Measurements from ENCODE around the gene ZFYVE16.

DNA sequence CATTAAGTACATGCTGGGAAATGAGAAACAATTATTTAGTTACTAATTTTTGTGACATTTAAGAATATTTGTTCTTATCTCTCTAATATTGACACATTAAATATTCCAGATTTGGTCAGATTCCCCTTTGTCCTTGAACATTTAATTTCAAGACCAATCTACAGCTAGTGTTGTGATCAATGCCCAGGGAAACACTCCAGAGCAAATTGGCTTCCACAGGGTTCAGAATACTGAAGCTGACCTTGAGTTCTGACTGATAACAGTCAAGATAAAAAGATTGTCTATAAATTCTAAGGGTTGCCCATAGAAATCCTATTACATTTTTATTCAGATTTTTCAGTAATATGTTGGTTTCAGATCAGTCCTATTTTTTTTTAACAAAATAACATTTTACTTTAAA is 31.3 kb downstream of the ZFYVE16 start:
- TF ChIP-seq CREB1 (IDR thresholded peaks at IDR 0.05; ENCODE audit: low read depth) = no peak
- TF ChIP-seq POLR2A (IDR thresholded peaks at IDR 0.05; ENCODE audit: low read depth, low read length) = no peak
- no peak for TF ChIP-seq USF2 (IDR thresholded peaks at IDR 0.05; ENCODE audit: borderline replicate concordance, low read depth, low read length)
- no peak for TF ChIP-seq CREM (IDR thresholded peaks at IDR 0.05; ENCODE audit: low read depth)
- TF ChIP-seq MEF2A (IDR thresholded peaks at IDR 0.05; ENCODE audit: insufficient read depth, low read depth, low read length) = no peak
- TF ChIP-seq, protein P1, sequence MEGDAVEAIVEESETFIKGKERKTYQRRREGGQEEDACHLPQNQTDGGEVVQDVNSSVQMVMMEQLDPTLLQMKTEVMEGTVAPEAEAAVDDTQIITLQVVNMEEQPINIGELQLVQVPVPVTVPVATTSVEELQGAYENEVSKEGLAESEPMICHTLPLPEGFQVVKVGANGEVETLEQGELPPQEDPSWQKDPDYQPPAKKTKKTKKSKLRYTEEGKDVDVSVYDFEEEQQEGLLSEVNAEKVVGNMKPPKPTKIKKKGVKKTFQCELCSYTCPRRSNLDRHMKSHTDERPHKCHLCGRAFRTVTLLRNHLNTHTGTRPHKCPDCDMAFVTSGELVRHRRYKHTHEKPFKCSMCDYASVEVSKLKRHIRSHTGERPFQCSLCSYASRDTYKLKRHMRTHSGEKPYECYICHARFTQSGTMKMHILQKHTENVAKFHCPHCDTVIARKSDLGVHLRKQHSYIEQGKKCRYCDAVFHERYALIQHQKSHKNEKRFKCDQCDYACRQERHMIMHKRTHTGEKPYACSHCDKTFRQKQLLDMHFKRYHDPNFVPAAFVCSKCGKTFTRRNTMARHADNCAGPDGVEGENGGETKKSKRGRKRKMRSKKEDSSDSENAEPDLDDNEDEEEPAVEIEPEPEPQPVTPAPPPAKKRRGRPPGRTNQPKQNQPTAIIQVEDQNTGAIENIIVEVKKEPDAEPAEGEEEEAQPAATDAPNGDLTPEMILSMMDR (IDR thresholded peaks at IDR 0.05 in 2 of 3, conservative IDR thresholded peaks at IDR 0.05 in 1 of 3; ENCODE audit: control insufficient read depth in 2 of 3, extremely low read depth in 1 of 3, insufficient read depth in 1 of 3, low read depth in 3 of 3, low read length in 3 of 3) = no peak
- TF ChIP-seq YY1 (IDR thresholded peaks at IDR 0.05; ENCODE audit: low read depth, low read length) = no peak
- TF ChIP-seq EP300 (IDR thresholded peaks at IDR 0.05; ENCODE audit: borderline replicate concordance in 1 of 2, control insufficient read depth in 1 of 2, low read depth in 2 of 2, low read length in 2 of 2) = no peak
- TF ChIP-seq FOXM1 (IDR thresholded peaks at IDR 0.05; ENCODE audit: low read depth, low read length) = no peak
- TF ChIP-seq RELA (IDR thresholded peaks at IDR 0.05; ENCODE audit: borderline replicate concordance, partially characterized antibody) = no peak
- TF ChIP-seq, protein P2, sequence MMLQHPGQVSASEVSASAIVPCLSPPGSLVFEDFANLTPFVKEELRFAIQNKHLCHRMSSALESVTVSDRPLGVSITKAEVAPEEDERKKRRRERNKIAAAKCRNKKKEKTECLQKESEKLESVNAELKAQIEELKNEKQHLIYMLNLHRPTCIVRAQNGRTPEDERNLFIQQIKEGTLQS (IDR thresholded peaks at IDR 0.05; ENCODE audit: borderline replicate concordance, extremely low read depth, low read depth, low read length) = no peak
- TF ChIP-seq, protein P3, sequence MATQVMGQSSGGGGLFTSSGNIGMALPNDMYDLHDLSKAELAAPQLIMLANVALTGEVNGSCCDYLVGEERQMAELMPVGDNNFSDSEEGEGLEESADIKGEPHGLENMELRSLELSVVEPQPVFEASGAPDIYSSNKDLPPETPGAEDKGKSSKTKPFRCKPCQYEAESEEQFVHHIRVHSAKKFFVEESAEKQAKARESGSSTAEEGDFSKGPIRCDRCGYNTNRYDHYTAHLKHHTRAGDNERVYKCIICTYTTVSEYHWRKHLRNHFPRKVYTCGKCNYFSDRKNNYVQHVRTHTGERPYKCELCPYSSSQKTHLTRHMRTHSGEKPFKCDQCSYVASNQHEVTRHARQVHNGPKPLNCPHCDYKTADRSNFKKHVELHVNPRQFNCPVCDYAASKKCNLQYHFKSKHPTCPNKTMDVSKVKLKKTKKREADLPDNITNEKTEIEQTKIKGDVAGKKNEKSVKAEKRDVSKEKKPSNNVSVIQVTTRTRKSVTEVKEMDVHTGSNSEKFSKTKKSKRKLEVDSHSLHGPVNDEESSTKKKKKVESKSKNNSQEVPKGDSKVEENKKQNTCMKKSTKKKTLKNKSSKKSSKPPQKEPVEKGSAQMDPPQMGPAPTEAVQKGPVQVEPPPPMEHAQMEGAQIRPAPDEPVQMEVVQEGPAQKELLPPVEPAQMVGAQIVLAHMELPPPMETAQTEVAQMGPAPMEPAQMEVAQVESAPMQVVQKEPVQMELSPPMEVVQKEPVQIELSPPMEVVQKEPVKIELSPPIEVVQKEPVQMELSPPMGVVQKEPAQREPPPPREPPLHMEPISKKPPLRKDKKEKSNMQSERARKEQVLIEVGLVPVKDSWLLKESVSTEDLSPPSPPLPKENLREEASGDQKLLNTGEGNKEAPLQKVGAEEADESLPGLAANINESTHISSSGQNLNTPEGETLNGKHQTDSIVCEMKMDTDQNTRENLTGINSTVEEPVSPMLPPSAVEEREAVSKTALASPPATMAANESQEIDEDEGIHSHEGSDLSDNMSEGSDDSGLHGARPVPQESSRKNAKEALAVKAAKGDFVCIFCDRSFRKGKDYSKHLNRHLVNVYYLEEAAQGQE (IDR thresholded peaks at IDR 0.05; ENCODE audit: low read depth, low read length) = no peak
